K562 (cell line): ENCODE measurements around the gene SRCAP. TPM values are rescaled to one million over a fixed set of nuclear protein-coding genes. Genes with fewer than 3 reads are reported as not detected.

Source experiments
- ATAC-seq: fragments of 200-7000 bp; cut with Tn5 transposase; 3 replicates; pipeline ENCODE4 v1.9.1; 2020; ENCODE audit warnings: moderate library complexity
- BruUV-seq: library from RNA; stranded (reverse); fragments of 400-500 nt; replicated peaks from 2 replicates; lab custom pipeline; 2021; lab: Mats Ljungman, UMichigan
- CTCF ChIA-PET: fragments of 300-600 bp; formaldehyde crosslinking; extraction: SDS; loops from one replicate; lab custom pipeline; 2021; ENCODE audit warnings: low intra/inter-chr PET ratio; lab: Yijun Ruan, JAX
- POLR2A ChIA-PET: fragments of 300-600, 350-650 bp; sonication (Branson Sonifier 250); formaldehyde crosslinking; extraction: SDS; loops from one replicate; lab custom pipeline; 2021; ENCODE audit warnings: antibody characterized with exemption, inconsistent platforms; lab: Yijun Ruan, JAX
- DNase-seq, 4 experiments: peaks; one replicate each; pipeline versions ENCODE4 v3.0.0 to v3.0.0-alpha.2; 2011 to 2018; ENCODE audit warnings: low spot score in 3 of 4, mixed read lengths in 3 of 4; ENCODE audit errors: extremely low read depth in 1 of 4
- FAIRE-seq: peaks from 2 replicates; lab custom pipeline; 2011; peaks lifted over from hg19 to GRCh38; lab: Jason Lieb, UNC
- H2AFZ ChIP-seq: 2 replicates; pipeline ENCODE4 v1.6.0; 2011; ENCODE audit warnings: low read depth, low read length, control low read depth, inconsistent platforms
- H3K27ac ChIP-seq: fragments of 200-600 bp; 3 replicates; pipeline ENCODE4 v1.8.0; 2011; ENCODE audit warnings: low read depth, mild to moderate bottlenecking, control low read depth, inconsistent platforms, low read length, moderate library complexity, mixed read lengths; ENCODE audit errors: extremely low read depth
- H3K27me3 ChIP-seq, 2 experiments: fragments of 300-600 bp in 1 of 2; 2 replicates in 1 of 2; 3 replicates in 1 of 2; pipeline versions ENCODE4 v1.6.0 to v1.8.0; 2011; ENCODE audit warnings: inconsistent platforms in 2 of 2, low read length in 2 of 2, mild to moderate bottlenecking in 1 of 2, mixed read lengths in 1 of 2, moderate library complexity in 1 of 2; ENCODE audit not compliant: control insufficient read depth in 2 of 2, insufficient read depth in 2 of 2
- H3K36me3 ChIP-seq: fragments of 300-600 bp; 3 replicates; pipeline ENCODE4 v1.8.0; 2011; ENCODE audit warnings: mild to moderate bottlenecking, low read length, inconsistent platforms; ENCODE audit not compliant: control insufficient read depth, insufficient read depth
- H3K4me1 ChIP-seq, 2 experiments: fragments of 200-600 bp in 1 of 2; replicated peaks in 1 of 2; 2 replicates in 1 of 2; 3 replicates in 1 of 2; pipeline versions ENCODE4 v1.5.1 to v1.8.0; 2011; ENCODE audit warnings: inconsistent platforms in 2 of 2, low read length in 2 of 2, mild to moderate bottlenecking in 1 of 2, mixed read lengths in 1 of 2, moderate library complexity in 1 of 2; ENCODE audit not compliant: control insufficient read depth in 2 of 2, insufficient read depth in 2 of 2
- H3K4me2 ChIP-seq: 2 replicates; pipeline ENCODE4 v1.6.1; 2011; ENCODE audit warnings: low read length, control low read depth, inconsistent platforms, mixed read lengths; ENCODE audit not compliant: insufficient read depth
- H3K4me3 ChIP-seq: fragments of 200-600 bp; sonication (generic), shearing (Covaris generic); 2 replicates; pipeline ENCODE4 v1.5.1; 2016; ENCODE audit warnings: control low read depth, inconsistent platforms
- H3K79me2 ChIP-seq: fragments of 200-600 bp; 3 replicates; pipeline ENCODE4 v1.8.0; 2011; ENCODE audit warnings: low read length, inconsistent platforms; ENCODE audit not compliant: control insufficient read depth, insufficient read depth
- H3K9ac ChIP-seq, 2 experiments: 2 replicates each; pipeline versions ENCODE4 v1.6.0 to v1.6.1; 2011; ENCODE audit warnings: low read depth in 2 of 2, low read length in 2 of 2, control low read depth in 1 of 2, inconsistent platforms in 1 of 2, mild to moderate bottlenecking in 1 of 2, mixed read lengths in 1 of 2; ENCODE audit not compliant: insufficient read depth in 1 of 2
- H3K9me1 ChIP-seq: one replicate; pipeline ENCODE4 v1.6.0; 2011; ENCODE audit warnings: inconsistent platforms, mild to moderate bottlenecking, low read length, moderate library complexity; ENCODE audit not compliant: control insufficient read depth, insufficient read depth
- H3K9me3 ChIP-seq: replicated peaks from 2 replicates; pipeline ENCODE4 v1.5.1; 2011; ENCODE audit warnings: low read depth, low read length, inconsistent platforms; ENCODE audit not compliant: control insufficient read depth, insufficient read depth
- H4K20me1 ChIP-seq: replicated peaks from 2 replicates; pipeline ENCODE4 v1.6.1; 2011; ENCODE audit warnings: low read length, inconsistent platforms, mixed read lengths; ENCODE audit not compliant: control insufficient read depth, insufficient read depth
- ELF2 ChIP-seq: fragments of 250-450 bp; sonication (Bioruptor Pico); IDR thresholded peaks from 2 replicates; pipeline ENCODE4 v1.5.0; 2021; ENCODE audit warnings: mild to moderate bottlenecking
- ETV6 ChIP-seq, 3 experiments: fragments of 150-350 bp in 1 of 3; sonication (generic) in 1 of 3; formaldehyde crosslinking in 1 of 3; IDR thresholded peaks; 2 replicates each; pipeline versions ENCODE4 v1.6.1 to v1.8.0; 2014 to 2022; ENCODE audit warnings: borderline replicate concordance in 2 of 3, low read depth in 2 of 3, antibody characterized with exemption in 1 of 3, low read length in 1 of 3, mild to moderate bottlenecking in 1 of 3, missing genetic modification reagents in 1 of 3
- FOXJ2 ChIP-seq: fragments of 200-800 bp; sonication (Bioruptor generic); IDR thresholded peaks from 2 replicates; pipeline ENCODE4 v1.6.1; 2016; ENCODE audit warnings: missing genetic modification characterization, missing compliant biosample characterization
- GABPB1 ChIP-seq: sonication (generic); formaldehyde crosslinking; IDR thresholded peaks from 2 replicates; pipeline ENCODE4 v1.8.0; 2022; ENCODE audit warnings: mild to moderate bottlenecking, missing genetic modification reagents
- HMGN3 ChIP-seq: IDR thresholded peaks from 2 replicates; pipeline ENCODE4 v1.6.1; 2011; ENCODE audit warnings: borderline replicate concordance, low read depth, mild to moderate bottlenecking, mixed read lengths, low read length; ENCODE audit not compliant: insufficient read length; ENCODE audit errors: extremely low read depth
- KDM2B ChIP-seq: fragments of 250-450 bp; sonication (Bioruptor Pico); IDR thresholded peaks from 2 replicates; pipeline ENCODE4 v1.8.0; 2021; ENCODE audit warnings: mild to moderate bottlenecking, moderate library complexity
- MYNN ChIP-seq, 2 experiments: sonication (generic); formaldehyde crosslinking in 1 of 2; IDR thresholded peaks; 2 replicates each; pipeline versions ENCODE4 v1.5.0 to v1.6.1; 2016 to 2020; ENCODE audit warnings: antibody characterized with exemption in 1 of 2, missing genetic modification reagents in 1 of 2
- NR4A1 ChIP-seq, 2 experiments: fragments of 250-450 bp in 1 of 2; fragments of 450-650 bp in 1 of 2; sonication (Bioruptor Pico) in 1 of 2; IDR thresholded peaks; 2 replicates each; pipeline versions ENCODE4 v1.4.0 to v1.6.1; 2016 to 2020; ENCODE audit warnings: mild to moderate bottlenecking in 2 of 2, missing compliant biosample characterization in 1 of 2, missing genetic modification characterization in 1 of 2, moderate library complexity in 1 of 2
- SUPT5H ChIP-seq: fragments of 450-650 bp; IDR thresholded peaks from 2 replicates; pipeline ENCODE4 v1.6.1; 2016
- ZNF444 ChIP-seq: fragments of 250-450 bp; sonication (Bioruptor Pico); IDR thresholded peaks from 2 replicates; pipeline ENCODE4 v1.4.0; 2020; ENCODE audit warnings: mild to moderate bottlenecking, moderate library complexity
- ZNF75A ChIP-seq: fragments of 450-650 bp; formaldehyde crosslinking; IDR thresholded peaks from 2 replicates; pipeline ENCODE4 v1.4.0; 2020; ENCODE audit warnings: mild to moderate bottlenecking
- WGBS: fragments of 100-300 bp; shearing (Covaris generic); methylation state at CpG from one replicate; pipeline ENCODE4 v1.1.6; 2016; ENCODE audit warnings: low coverage, mixed read lengths; ENCODE audit not compliant: insufficient coverage; ENCODE audit errors: missing lambda C conversion rate; 5-methylcytosine and 5-hydroxymethylcytosine counted together
- in situ Hi-C: fragments of 300-500 bp; cut with MboI; formaldehyde crosslinking; loops from 4 replicates; pipeline ENCODE4 v1.15.0; 2018; ENCODE audit warnings: inconsistent platforms, mixed read lengths
- intact Hi-C: fragments of 100-400 bp; cut with micrococcal nuclease; formaldehyde crosslinking; loops from 2 replicates; pipeline ENCODE4 v1.14.2; 2022
- polyA plus RNA-seq, 8 experiments: library from polyadenylated mRNA; depleted of rRNA in 4 of 8; stranded (reverse) in 5 of 8; unstranded in 3 of 8; fragments of >200 nt; fragmentation: Nextera tagmentation in 2 of 8; fragmentation: Illumina TruSeq in 1 of 8; extraction: Ambion mirVana in 2 of 8; extraction: Trizol in 1 of 8; gene quantifications; 2 replicates each; pipeline versions ENCODE4 v1.2.1 to v1.2.3, GENCODE V29; 2011 to 2014; ENCODE audit warnings: inconsistent platforms in 1 of 8, missing spikeins in 1 of 8
- total RNA-seq, 7 experiments: library from RNA; depleted of rRNA in 6 of 7; stranded (reverse); fragments of >200 nt in 6 of 7; fragmentation: Illumina TruSeq in 2 of 7; extraction: Trizol in 2 of 7; gene quantifications; 2 replicates each; pipeline versions ENCODE4 v1.2.1 to v1.2.3, GENCODE V29; 2011 to 2021; ENCODE audit warnings: low replicate concordance in 1 of 7
- TF ChIP-seq, protein P1 (sequence below): fragments of 250-450 bp; sonication (Bioruptor Pico); IDR thresholded peaks from 2 replicates; pipeline ENCODE4 v1.6.1; 2021; ENCODE audit warnings: mild to moderate bottlenecking
- TF ChIP-seq, protein P2 (sequence below), 2 experiments: fragments of 150-350 bp in 1 of 2; IDR thresholded peaks; 2 replicates each; pipeline ENCODE4 v1.6.1; 2012 to 2016; ENCODE audit warnings: low read depth in 2 of 2, low read length in 2 of 2, mild to moderate bottlenecking in 1 of 2, moderate library complexity in 1 of 2

SRCAP gene
- total and polyA plus RNA-seq, 9 of the 15 experiments (the other 6 are each of a cell fraction or from before 2014, with no cell fraction given): 0.21 to 62.6 (median 5.8) TPM

DNA sequence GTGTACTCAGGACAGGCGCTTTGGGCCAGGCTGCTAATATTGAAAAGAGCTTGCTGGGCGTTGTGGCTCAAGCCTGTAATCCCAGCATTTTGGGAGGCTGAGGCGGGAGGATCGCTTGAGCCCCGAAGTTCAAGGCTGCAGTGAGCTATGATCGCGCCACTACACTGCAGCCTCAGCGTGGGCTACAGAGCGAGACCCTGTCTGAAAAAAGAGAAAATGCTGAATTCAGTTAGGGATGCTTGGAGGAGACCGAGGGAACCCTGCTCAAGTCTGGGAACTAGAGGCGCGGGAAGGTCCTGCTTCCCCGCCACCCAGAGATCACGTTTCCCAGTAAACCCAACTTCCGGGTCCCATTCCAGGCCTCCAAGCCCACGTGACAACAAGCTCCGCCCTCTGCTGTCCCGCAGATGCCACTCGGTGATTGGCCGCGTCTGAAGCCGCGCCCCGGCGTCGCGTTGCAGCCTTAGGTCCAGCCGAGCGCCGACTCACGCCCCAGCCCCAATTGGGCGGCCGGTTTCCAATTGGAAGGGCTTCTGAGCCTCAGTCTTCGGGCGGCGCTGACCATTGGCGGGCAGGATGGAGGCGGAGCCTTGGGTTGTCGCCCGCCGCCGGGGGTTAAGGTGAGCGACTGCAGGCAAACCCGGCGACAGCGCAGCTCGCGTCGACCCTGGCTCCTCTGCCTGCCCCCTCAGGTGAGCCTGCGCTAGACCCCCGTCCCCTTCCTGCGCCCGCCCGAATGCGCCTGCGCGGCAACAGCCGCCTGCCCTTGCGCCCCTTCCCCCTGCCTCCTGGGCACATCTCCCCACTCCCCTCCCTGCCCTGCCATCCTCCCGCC, 49.0 kb downstream of the SRCAP start, which contains the start of gene PHKG2:
Gene PHKG2 (plus strand): TSS at position 627 of the 835 bp plus-strand sequence. CDS start 396 bp downstream, outside the sequence.
- peaks cover 27% of the 10 kb centered on the region for H3K79me2 ChIP-seq
- intact Hi-C loops: loop anchor here (2.0 kb wide), 1 partner anchor 15 kb away; the partner anchor contains the start of genes CFAP119 and RNF40
- peak; percentile 93 to 100 (median 95) for DNase-seq
- WGBS: 5% methylated on average over 38 of the region's 60 CpGs
- peak within 1 kb of the TSS; percentile 79 to 96 for H3K9ac ChIP-seq
- BruUV-seq: TSS peak; percentile 96
- peak within 1 kb of the TSS; percentile 87 for H3K27ac ChIP-seq
- no peaks in the 10 kb centered on the region for H3K9me3 ChIP-seq
- H3K4me2 ChIP-seq: peak within 1 kb of the TSS; percentile 84
- POLR2A ChIA-PET: interaction anchor here (0.6 to 2.3 kb wide), 23 partner anchors 9 to 515 kb away, joined by 3 to 24 read pairs (median 5); no protein-coding TSS in a partner anchor
- no peaks in the 10 kb centered on the region for H3K27me3 ChIP-seq
- no peaks in the 10 kb centered on the region for H4K20me1 ChIP-seq
- peaks cover 8 to 17% of the 10 kb centered on the region in 2 experiments; a peak in 4 of 5 replicates for H3K4me1 ChIP-seq
- H2AFZ ChIP-seq: peak within 1 kb of the TSS; percentile 92
- H3K9me1 ChIP-seq: no peaks in the 10 kb centered on the region
- peak within 1 kb of the TSS; percentile 68 for H3K4me3 ChIP-seq
- peaks cover 57% of the 10 kb centered on the region for H3K36me3 ChIP-seq
- CTCF ChIA-PET: no interaction called here
- FAIRE-seq: peak; percentile 100
- ATAC-seq: peak; percentile 100
- in situ Hi-C loops: no loop called here
- TF ChIP-seq ETV6 (IDR thresholded peaks at IDR 0.05; ENCODE audit: borderline replicate concordance in 1 of 2, low read depth in 2 of 2, low read length in 1 of 2): 0 out of 4 replicates have a peak, but pooled peaks of 1 of the 2 experiments have one; percentile 42
- TF ChIP-seq ETV6 (CRISPR knock-in tag; IDR thresholded peaks at IDR 0.05; ENCODE audit: borderline replicate concordance): no peak
- TF ChIP-seq, protein P1, sequence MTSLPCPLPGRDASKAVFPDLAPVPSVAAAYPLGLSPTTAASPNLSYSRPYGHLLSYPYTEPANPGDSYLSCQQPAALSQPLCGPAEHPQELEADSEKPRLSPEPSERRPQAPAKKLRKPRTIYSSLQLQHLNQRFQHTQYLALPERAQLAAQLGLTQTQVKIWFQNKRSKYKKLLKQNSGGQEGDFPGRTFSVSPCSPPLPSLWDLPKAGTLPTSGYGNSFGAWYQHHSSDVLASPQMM: no peak
- TF ChIP-seq ELF2 (CRISPR knock-in tag): peak; percentile 96
- TF ChIP-seq NR4A1 (CRISPR knock-in tag; IDR thresholded peaks at IDR 0.05): no peak
- 0 out of 2 replicates have a peak, but pooled peaks have one; percentile 45 for TF ChIP-seq NR4A1 (tag; IDR thresholded peaks at IDR 0.05)
- 0 out of 2 replicates have a peak, but pooled peaks have one; percentile 38 for TF ChIP-seq ZNF444 (CRISPR knock-in tag)
- TF ChIP-seq SUPT5H: peak; percentile 85
- TF ChIP-seq HMGN3: peak; percentile 82
- TF ChIP-seq FOXJ2: no peak
- TF ChIP-seq, protein P2, sequence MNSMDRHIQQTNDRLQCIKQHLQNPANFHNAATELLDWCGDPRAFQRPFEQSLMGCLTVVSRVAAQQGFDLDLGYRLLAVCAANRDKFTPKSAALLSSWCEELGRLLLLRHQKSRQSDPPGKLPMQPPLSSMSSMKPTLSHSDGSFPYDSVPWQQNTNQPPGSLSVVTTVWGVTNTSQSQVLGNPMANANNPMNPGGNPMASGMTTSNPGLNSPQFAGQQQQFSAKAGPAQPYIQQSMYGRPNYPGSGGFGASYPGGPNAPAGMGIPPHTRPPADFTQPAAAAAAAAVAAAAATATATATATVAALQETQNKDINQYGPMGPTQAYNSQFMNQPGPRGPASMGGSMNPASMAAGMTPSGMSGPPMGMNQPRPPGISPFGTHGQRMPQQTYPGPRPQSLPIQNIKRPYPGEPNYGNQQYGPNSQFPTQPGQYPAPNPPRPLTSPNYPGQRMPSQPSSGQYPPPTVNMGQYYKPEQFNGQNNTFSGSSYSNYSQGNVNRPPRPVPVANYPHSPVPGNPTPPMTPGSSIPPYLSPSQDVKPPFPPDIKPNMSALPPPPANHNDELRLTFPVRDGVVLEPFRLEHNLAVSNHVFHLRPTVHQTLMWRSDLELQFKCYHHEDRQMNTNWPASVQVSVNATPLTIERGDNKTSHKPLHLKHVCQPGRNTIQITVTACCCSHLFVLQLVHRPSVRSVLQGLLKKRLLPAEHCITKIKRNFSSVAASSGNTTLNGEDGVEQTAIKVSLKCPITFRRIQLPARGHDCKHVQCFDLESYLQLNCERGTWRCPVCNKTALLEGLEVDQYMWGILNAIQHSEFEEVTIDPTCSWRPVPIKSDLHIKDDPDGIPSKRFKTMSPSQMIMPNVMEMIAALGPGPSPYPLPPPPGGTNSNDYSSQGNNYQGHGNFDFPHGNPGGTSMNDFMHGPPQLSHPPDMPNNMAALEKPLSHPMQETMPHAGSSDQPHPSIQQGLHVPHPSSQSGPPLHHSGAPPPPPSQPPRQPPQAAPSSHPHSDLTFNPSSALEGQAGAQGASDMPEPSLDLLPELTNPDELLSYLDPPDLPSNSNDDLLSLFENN (IDR thresholded peaks at IDR 0.05; ENCODE audit: low read depth in 2 of 2, low read length in 2 of 2): no peak
- TF ChIP-seq MYNN (IDR thresholded peaks at IDR 0.05): 0 out of 2 replicates have a peak, but pooled peaks have one; percentile 21
- TF ChIP-seq MYNN (CRISPR knock-in tag; IDR thresholded peaks at IDR 0.05): no peak
- no peak for TF ChIP-seq ZNF75A (CRISPR knock-in tag)
- TF ChIP-seq KDM2B (CRISPR knock-in tag): no peak
- TF ChIP-seq GABPB1 (CRISPR knock-in tag): peak; percentile 75
